Measurements from ENCODE around the gene PIGU.

PIGU gene

GRCh38 chr20:34549291-34549928, 127.5 kb downstream of the PIGU start:
- DNase-seq: no peak

- DNase-seq: no peak
Measured at GRCh38 chr20:34547844-34548613, 128.9 kb downstream of the PIGU start.

- no peak for DNase-seq
Measured at GRCh38 chr20:34546751-34547181, 130.1 kb downstream of the PIGU start.

- no peak for DNase-seq
Measured at GRCh38 chr20:34544109-34544796, 132.6 kb downstream of the PIGU start.

- DNase-seq: no peak
Measured at GRCh38 chr20:34543463-34544056, 133.3 kb downstream of the PIGU start.

GRCh38 chr20:34542439-34542838, 134.5 kb downstream of the PIGU start:
- no peak for DNase-seq

GRCh38 chr20:34541917-34542316, 135.0 kb downstream of the PIGU start:
- DNase-seq: no peak

GRCh38 chr20:34541264-34541901, 135.5 kb downstream of the PIGU start:
- no peak for DNase-seq

- no peak for DNase-seq
Measured at GRCh38 chr20:34540596-34541263, 136.2 kb downstream of the PIGU start.

GRCh38 chr20:34539756-34540155, 137.1 kb downstream of the PIGU start:
- DNase-seq: no peak

GRCh38 chr20:34538671-34539123, 138.2 kb downstream of the PIGU start:
- peak; percentile 56 to 58 for DNase-seq

GRCh38 chr20:34537651-34538050, 139.2 kb downstream of the PIGU start:
- DNase-seq: no peak

GRCh38 chr20:34536798-34537394, 140.0 kb downstream of the PIGU start:
- peak; percentile 39 to 41 for DNase-seq

GRCh38 chr20:34535857-34536256, 141.0 kb downstream of the PIGU start:
- DNase-seq: no peak

- no peak for DNase-seq
Measured at GRCh38 chr20:34535301-34535840, 141.5 kb downstream of the PIGU start.

- DNase-seq: no peak
Measured at GRCh38 chr20:34534391-34535165, 142.3 kb downstream of the PIGU start.

- no peak for DNase-seq
Measured at GRCh38 chr20:34532756-34533155, 144.1 kb downstream of the PIGU start.

GRCh38 chr20:34532320-34532719, 144.6 kb downstream of the PIGU start:
- no peak for DNase-seq

- DNase-seq: no peak
Measured at GRCh38 chr20:34531608-34532265, 145.2 kb downstream of the PIGU start.

GRCh38 chr20:34530342-34530741, 146.6 kb downstream of the PIGU start:
- DNase-seq: no peak
